Endothelial cell of umbilical vein (primary cell): ENCODE data around the gene MOK. TPM values are rescaled to one million over a fixed set of nuclear protein-coding genes. Genes with fewer than 3 reads are reported as not detected.

Source experiments
- BruUV-seq: library from RNA; stranded (reverse); fragments of 400-500 nt; replicated peaks from 2 replicates; lab custom pipeline; 2021; lab: Mats Ljungman, UMichigan
- CTCF ChIA-PET: fragments of 300-600, 350-600 bp; sonication (Branson Sonifier 250); formaldehyde crosslinking; loops from one replicate; lab custom pipeline; 2021; ENCODE audit warnings: antibody characterized with exemption, inconsistent platforms; lab: Charles Lee
- POLR2A ChIA-PET: fragments of 300-600, 350-600 bp; sonication (Branson Sonifier 250); formaldehyde crosslinking; loops from one replicate; lab custom pipeline; 2021; ENCODE audit warnings: antibody characterized with exemption, inconsistent platforms; lab: Charles Lee
- DNase-seq: peaks from one replicate; pipeline ENCODE4 v3.0.0-alpha.2; 2011; ENCODE audit warnings: low read depth, low spot score
- FAIRE-seq: peaks from 2 replicates; lab custom pipeline; 2011; peaks lifted over from hg19 to GRCh38; lab: Jason Lieb, UNC
- H2AFZ ChIP-seq: 2 replicates; pipeline ENCODE4 v1.6.0; 2012; ENCODE audit warnings: low read depth, low read length, control low read depth, inconsistent platforms
- H3K27ac ChIP-seq: 2 replicates; pipeline ENCODE4 v1.5.1; 2011; ENCODE audit warnings: low read depth, mild to moderate bottlenecking, control low read depth, low read length, moderate library complexity; ENCODE audit not compliant: insufficient read depth
- H3K27me3 ChIP-seq, 2 experiments: 2 replicates each; pipeline versions ENCODE4 v1.6.0 to v1.6.1; 2011; ENCODE audit warnings: low read length in 2 of 2, mixed read lengths in 1 of 2; ENCODE audit not compliant: control insufficient read depth in 2 of 2, insufficient read depth in 2 of 2
- H3K36me3 ChIP-seq, 2 experiments: 2 replicates in 1 of 2; 3 replicates in 1 of 2; pipeline ENCODE4 v1.5.1; 2011; ENCODE audit warnings: low read length in 2 of 2, mild to moderate bottlenecking in 1 of 2, moderate library complexity in 1 of 2; ENCODE audit not compliant: control insufficient read depth in 2 of 2, insufficient read depth in 2 of 2; ENCODE audit errors: extremely low read depth in 1 of 2
- H3K4me1 ChIP-seq: 3 replicates; pipeline ENCODE4 v1.5.1; 2011; ENCODE audit warnings: mild to moderate bottlenecking, low read length; ENCODE audit not compliant: control insufficient read depth, insufficient read depth; ENCODE audit errors: extremely low read depth
- H3K4me2 ChIP-seq: 2 replicates; pipeline ENCODE4 v1.6.1; 2011; ENCODE audit warnings: low read length, control low read depth, mixed read lengths; ENCODE audit not compliant: insufficient read depth
- H3K4me3 ChIP-seq, 3 experiments: fragments of 200-600 bp in 1 of 3; sonication (generic), shearing (Covaris generic) in 1 of 3; replicated peaks in 1 of 3; 2 replicates each; pipeline ENCODE4 v1.5.1; 2011 to 2016; ENCODE audit warnings: control low read depth in 3 of 3, low read length in 3 of 3, mild to moderate bottlenecking in 2 of 3, inconsistent platforms in 1 of 3, low read depth in 1 of 3, moderate library complexity in 1 of 3; ENCODE audit not compliant: insufficient read depth in 1 of 3
- H3K79me2 ChIP-seq: 2 replicates; pipeline ENCODE4 v1.6.0; 2012; ENCODE audit warnings: low read length, inconsistent platforms; ENCODE audit not compliant: control insufficient read depth, insufficient read depth
- H3K9ac ChIP-seq: replicated peaks from 2 replicates; pipeline ENCODE3; 2011; ENCODE audit warnings: low read length, control low read depth; ENCODE audit not compliant: insufficient read depth; ENCODE audit errors: extremely low read depth
- H3K9me1 ChIP-seq: replicated peaks from 3 replicates; pipeline ENCODE4 v1.6.0; 2011; ENCODE audit warnings: mild to moderate bottlenecking, low read length; ENCODE audit not compliant: control insufficient read depth, insufficient read depth; ENCODE audit errors: extremely low read depth
- H3K9me3 ChIP-seq: replicated peaks from 2 replicates; pipeline ENCODE4 v1.5.1; 2012; ENCODE audit warnings: low read length, inconsistent platforms; ENCODE audit not compliant: control insufficient read depth, insufficient read depth
- H4K20me1 ChIP-seq: replicated peaks from 2 replicates; pipeline ENCODE3; 2011; ENCODE audit warnings: mild to moderate bottlenecking, low read length; ENCODE audit not compliant: control insufficient read depth, insufficient read depth; ENCODE audit errors: extremely low read depth
- CTCF ChIP-seq, 2 donors: IDR thresholded peaks; 1 replicate in 1 of 2; 2 replicates in 1 of 2; pipeline ENCODE4 v1.5.1; 2011; ENCODE audit warnings: low read length in 2 of 2, mild to moderate bottlenecking in 2 of 2, moderate library complexity in 2 of 2, control low read depth in 1 of 2, inconsistent platforms in 1 of 2, low read depth in 1 of 2; ENCODE audit not compliant: insufficient read depth in 1 of 2; ENCODE audit errors: extremely low read depth in 1 of 2
- FOS ChIP-seq: IDR thresholded peaks from 2 replicates; pipeline ENCODE4 v1.6.1; 2011; ENCODE audit warnings: mild to moderate bottlenecking, low read length, moderate library complexity, borderline replicate concordance; ENCODE audit not compliant: insufficient read depth
- GATA2 ChIP-seq: IDR thresholded peaks from 2 replicates; pipeline ENCODE4 v1.7.0; 2011; ENCODE audit warnings: low read depth, mild to moderate bottlenecking, moderate library complexity, mixed read lengths, low read length; ENCODE audit not compliant: insufficient read length, insufficient read depth
- MYC ChIP-seq: IDR thresholded peaks from one replicate; pipeline ENCODE4 v1.6.1; 2011; ENCODE audit warnings: mild to moderate bottlenecking, low read depth, low read length
- POLR2A ChIP-seq: IDR thresholded peaks from 2 replicates; pipeline ENCODE4 v1.6.1; 2012; ENCODE audit warnings: low read depth, mild to moderate bottlenecking, control low read depth, low read length
- POLR2AphosphoS5 ChIP-seq: IDR thresholded peaks from 2 replicates; pipeline ENCODE4 v1.6.1; 2012; ENCODE audit warnings: low read depth, mild to moderate bottlenecking, control low read depth, low read length, moderate library complexity; ENCODE audit not compliant: insufficient read depth
- dilution Hi-C: fragments of 300-500 bp; cut with MboI; formaldehyde crosslinking; loops from one replicate; pipeline ENCODE4 v1.15.0; 2019; ENCODE audit warnings: low sequenced_read_pairs; ENCODE audit not compliant: extremely low pct_ligation_motif_present
- intact Hi-C: fragments of 100-400 bp; cut with micrococcal nuclease; formaldehyde crosslinking; loops from one replicate; pipeline ENCODE4 v1.10.0; 2022
- polyA plus RNA-seq, 4 experiments: library from polyadenylated mRNA; depleted of rRNA in 3 of 4; stranded (reverse) in 3 of 4; unstranded in 1 of 4; fragments of >200 nt; gene quantifications; 2 replicates each; pipeline versions ENCODE4 v1.2.1 to v1.2.3, GENCODE V29; 2011 to 2012; ENCODE audit warnings: missing spikeins in 1 of 4
- total RNA-seq: library from RNA; stranded (reverse); gene quantifications from 2 replicates; pipeline ENCODE4 v1.2.3, GENCODE V29; 2021

The MOK gene
- total and polyA plus RNA-seq, 2 donors (not counting 3 experiments of a cell fraction or from before 2014, with no cell fraction given): 6.1 to 8.6 TPM

GRCh38 chr14:102280376-102280962 is 24.5 kb downstream of the MOK start:
- BruUV-seq: no TSS peak
- Histone ChIP-seq H4K20me1 (no peaks in the 10 kb centered on the region), H3K27me3 (no peaks in the 10 kb centered on the region), H3K9ac (no peak overlapping the region), H3K4me2 (no peak overlapping the region), H3K4me3 (no peak overlapping the region), H3K27ac (no peak overlapping the region), H3K9me3 (no peaks in the 10 kb centered on the region), H2AFZ (no peak overlapping the region), H3K4me1 (no peaks in the 10 kb centered on the region), H3K79me2 (no peaks in the 10 kb centered on the region), H3K9me1 (no peaks in the 10 kb centered on the region), H3K36me3 (no peaks in the 10 kb centered on the region)
- intact Hi-C loops (no loop called here), dilution Hi-C loops (no loop called here)
- POLR2A ChIA-PET: no interaction called here
- CTCF ChIA-PET: no interaction called here
- TF ChIP-seq GATA2: no peak
- TF ChIP-seq POLR2A: no peak
- no peak for TF ChIP-seq CTCF (IDR thresholded peaks at IDR 0.05; ENCODE audit: extremely low read depth in 1 of 2, insufficient read depth in 1 of 2, low read depth in 1 of 2, low read length in 2 of 2)
- DNase-seq: no peak
- FAIRE-seq: no peak

GRCh38 chr14:102279688-102280348 is 25.1 kb downstream of the MOK start:
- TF ChIP-seq FOS: no peak
- TF ChIP-seq GATA2: no peak
- TF ChIP-seq POLR2A: no peak
- TF ChIP-seq POLR2AphosphoS5: no peak
- no peak for TF ChIP-seq MYC
- FAIRE-seq (peak; percentile 79), DNase-seq (no peak)
- no peak overlapping the region for H3K4me3 ChIP-seq
- dilution Hi-C loops: no loop called here
- H3K9me3 ChIP-seq: no peaks in the 10 kb centered on the region
- no peaks in the 10 kb centered on the region for H3K36me3 ChIP-seq
- H2AFZ ChIP-seq: peak overlapping the region; percentile 70
- no peak overlapping the region for H3K4me2 ChIP-seq
- BruUV-seq: no TSS peak
- intact Hi-C loops: no loop called here
- no peaks in the 10 kb centered on the region for H3K27me3 ChIP-seq
- H3K79me2 ChIP-seq: no peaks in the 10 kb centered on the region
- POLR2A ChIA-PET: no interaction called here
- CTCF ChIA-PET: no interaction called here
- H3K9me1 ChIP-seq: no peaks in the 10 kb centered on the region
- H3K4me1 ChIP-seq: no peaks in the 10 kb centered on the region
- no peak overlapping the region for H3K9ac ChIP-seq
- H3K27ac ChIP-seq: no peak overlapping the region
- no peaks in the 10 kb centered on the region for H4K20me1 ChIP-seq
